Measurements from ENCODE around the gene RALGDS.
A peak's percentile ranks its signal among the peaks of the same experiment; 100 is the strongest.

The RALGDS gene

GRCh38 chr9:133162861-133163503, 41.9 kb upstream of the RALGDS start:
- H3K27me3 ChIP-seq (ENCODE audit: control insufficient read depth, insufficient read depth, low read length): peaks cover 13% of the 10 kb centered on the region

GRCh38 chr9:133161547-133161950, 40.5 kb upstream of the RALGDS start:
- H3K36me3 ChIP-seq (ENCODE audit: control insufficient read depth, insufficient read depth, low read length): peaks cover 5% of the 10 kb centered on the region
- no peaks in the 10 kb centered on the region for H3K9me3 ChIP-seq (ENCODE audit: control insufficient read depth, insufficient read depth, low read length)
- H3K27me3 ChIP-seq (ENCODE audit: control insufficient read depth, insufficient read depth, low read length): peaks cover 13% of the 10 kb centered on the region
- no peak overlapping the region for H3K4me3 ChIP-seq (ENCODE audit: low read depth, low read length)
- no peaks in the 10 kb centered on the region for H3K4me1 ChIP-seq (ENCODE audit: control insufficient read depth, insufficient read depth, low read length)
- no peak overlapping the region for H3K9ac ChIP-seq (ENCODE audit: low read depth, low read length)

More at GRCh38 chr9:133162861-133163503, 41.9 kb upstream of the RALGDS start:
- peaks cover 5% of the 10 kb centered on the region for H3K36me3 ChIP-seq (ENCODE audit: control insufficient read depth, insufficient read depth, low read length)
- H3K4me1 ChIP-seq (ENCODE audit: control insufficient read depth, insufficient read depth, low read length): no peaks in the 10 kb centered on the region
- no peak overlapping the region for H3K9ac ChIP-seq (ENCODE audit: low read depth, low read length)
- peak overlapping the region; percentile 65 for H3K4me3 ChIP-seq (ENCODE audit: low read depth, low read length)
- no peaks in the 10 kb centered on the region for H3K9me3 ChIP-seq (ENCODE audit: control insufficient read depth, insufficient read depth, low read length)

DNA sequence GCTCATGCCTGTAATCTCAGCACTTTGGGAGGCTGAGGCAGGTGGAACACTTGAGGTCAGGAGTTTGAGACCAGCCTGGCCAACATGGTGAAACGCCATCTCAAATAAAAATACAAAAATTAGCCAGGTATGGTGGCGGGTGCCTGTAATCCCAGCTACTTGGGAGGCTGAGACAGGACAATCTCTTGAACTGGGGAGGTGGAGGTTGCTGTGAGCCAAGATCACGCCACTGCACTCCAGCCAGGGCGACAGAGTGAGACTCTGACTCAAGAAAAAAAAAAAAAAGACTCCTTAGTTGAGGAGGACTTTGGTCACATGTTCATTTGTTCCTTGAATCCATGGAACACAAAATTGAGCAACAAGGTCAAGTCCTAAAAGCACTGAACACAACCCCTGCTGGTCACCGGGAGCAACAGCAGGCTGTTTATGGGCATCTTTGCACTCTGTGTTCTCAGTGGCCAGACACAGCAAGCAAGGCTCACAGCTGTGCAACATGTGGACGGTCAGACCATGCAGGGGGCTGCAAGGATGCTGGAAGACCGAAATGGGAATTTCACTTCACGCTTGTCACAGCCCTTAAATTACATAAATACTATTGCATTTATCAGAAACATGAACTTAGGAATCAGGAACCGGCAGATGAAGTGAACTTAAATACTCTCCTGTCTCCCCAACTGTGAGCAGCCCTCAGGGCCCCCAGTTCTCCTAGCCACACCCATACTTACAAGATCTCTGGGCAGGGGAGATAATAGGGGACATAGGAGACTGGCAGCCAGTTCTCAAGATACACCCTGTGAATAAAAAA, 39.9 kb upstream of the RALGDS start:
- no peak overlapping the region for H3K9ac ChIP-seq (ENCODE audit: low read depth, low read length)
- H3K4me3 ChIP-seq (ENCODE audit: low read depth, low read length): no peak overlapping the region
- H3K4me1 ChIP-seq (ENCODE audit: control insufficient read depth, insufficient read depth, low read length): no peaks in the 10 kb centered on the region
- H3K9me3 ChIP-seq (ENCODE audit: control insufficient read depth, insufficient read depth, low read length): no peaks in the 10 kb centered on the region
- peaks cover 5% of the 10 kb centered on the region for H3K36me3 ChIP-seq (ENCODE audit: control insufficient read depth, insufficient read depth, low read length)
- H3K27me3 ChIP-seq (ENCODE audit: control insufficient read depth, insufficient read depth, low read length): peaks cover 13% of the 10 kb centered on the region

DNA sequence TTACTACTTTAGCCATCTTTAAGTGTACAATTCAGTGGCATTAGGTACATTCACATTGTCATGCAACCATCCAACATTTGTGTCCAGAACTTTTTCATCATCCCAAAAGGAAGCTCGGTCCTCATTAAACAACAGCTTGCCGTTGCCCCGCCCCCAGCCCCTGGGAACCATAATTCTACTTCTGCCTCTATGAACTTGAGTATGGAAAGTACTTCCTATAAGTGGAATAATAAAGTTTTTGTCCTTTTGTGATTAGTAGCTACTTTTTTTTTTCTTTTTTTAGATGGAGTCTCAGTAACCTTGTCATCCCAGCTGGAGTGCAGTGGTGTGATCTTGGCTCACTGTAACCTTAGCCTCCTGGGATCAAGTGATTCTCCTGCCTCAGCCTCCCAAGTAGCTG, 37.7 kb upstream of the RALGDS start:
- Histone ChIP-seq H3K9ac (ENCODE audit: low read depth, low read length) (no peak overlapping the region), H3K27me3 (ENCODE audit: control insufficient read depth, insufficient read depth, low read length) (peaks cover 7% of the 10 kb centered on the region), H3K4me3 (ENCODE audit: low read depth, low read length) (no peak overlapping the region), H3K4me1 (ENCODE audit: control insufficient read depth, insufficient read depth, low read length) (no peaks in the 10 kb centered on the region), H3K36me3 (ENCODE audit: control insufficient read depth, insufficient read depth, low read length) (peaks cover 11% of the 10 kb centered on the region), H3K9me3 (ENCODE audit: control insufficient read depth, insufficient read depth, low read length) (no peaks in the 10 kb centered on the region)

- no peaks in the 10 kb centered on the region for H3K27me3 ChIP-seq (ENCODE audit: control insufficient read depth, insufficient read depth, low read length)
- peaks cover 7% of the 10 kb centered on the region for H3K36me3 ChIP-seq (ENCODE audit: control insufficient read depth, insufficient read depth, low read length)
These were observed 34.1 kb upstream of the RALGDS start for GRCh38 chr9:133155156-133155555.

GRCh38 chr9:133154097-133154989, 33.3 kb upstream of the RALGDS start:
- H3K27me3 ChIP-seq (ENCODE audit: control insufficient read depth, insufficient read depth, low read length): no peaks in the 10 kb centered on the region
- no peak overlapping the region for H3K4me3 ChIP-seq (ENCODE audit: low read depth, low read length)
- no peaks in the 10 kb centered on the region for H3K4me1 ChIP-seq (ENCODE audit: control insufficient read depth, insufficient read depth, low read length)
- H3K9ac ChIP-seq (ENCODE audit: low read depth, low read length): no peak overlapping the region
- H3K9me3 ChIP-seq (ENCODE audit: control insufficient read depth, insufficient read depth, low read length): no peaks in the 10 kb centered on the region
- H3K36me3 ChIP-seq (ENCODE audit: control insufficient read depth, insufficient read depth, low read length): peaks cover 7% of the 10 kb centered on the region

More at GRCh38 chr9:133155156-133155555, 34.1 kb upstream of the RALGDS start:
- H3K4me3 ChIP-seq (ENCODE audit: low read depth, low read length): no peak overlapping the region
- H3K9ac ChIP-seq (ENCODE audit: low read depth, low read length): no peak overlapping the region
- H3K4me1 ChIP-seq (ENCODE audit: control insufficient read depth, insufficient read depth, low read length): no peaks in the 10 kb centered on the region
- no peaks in the 10 kb centered on the region for H3K9me3 ChIP-seq (ENCODE audit: control insufficient read depth, insufficient read depth, low read length)

DNA sequence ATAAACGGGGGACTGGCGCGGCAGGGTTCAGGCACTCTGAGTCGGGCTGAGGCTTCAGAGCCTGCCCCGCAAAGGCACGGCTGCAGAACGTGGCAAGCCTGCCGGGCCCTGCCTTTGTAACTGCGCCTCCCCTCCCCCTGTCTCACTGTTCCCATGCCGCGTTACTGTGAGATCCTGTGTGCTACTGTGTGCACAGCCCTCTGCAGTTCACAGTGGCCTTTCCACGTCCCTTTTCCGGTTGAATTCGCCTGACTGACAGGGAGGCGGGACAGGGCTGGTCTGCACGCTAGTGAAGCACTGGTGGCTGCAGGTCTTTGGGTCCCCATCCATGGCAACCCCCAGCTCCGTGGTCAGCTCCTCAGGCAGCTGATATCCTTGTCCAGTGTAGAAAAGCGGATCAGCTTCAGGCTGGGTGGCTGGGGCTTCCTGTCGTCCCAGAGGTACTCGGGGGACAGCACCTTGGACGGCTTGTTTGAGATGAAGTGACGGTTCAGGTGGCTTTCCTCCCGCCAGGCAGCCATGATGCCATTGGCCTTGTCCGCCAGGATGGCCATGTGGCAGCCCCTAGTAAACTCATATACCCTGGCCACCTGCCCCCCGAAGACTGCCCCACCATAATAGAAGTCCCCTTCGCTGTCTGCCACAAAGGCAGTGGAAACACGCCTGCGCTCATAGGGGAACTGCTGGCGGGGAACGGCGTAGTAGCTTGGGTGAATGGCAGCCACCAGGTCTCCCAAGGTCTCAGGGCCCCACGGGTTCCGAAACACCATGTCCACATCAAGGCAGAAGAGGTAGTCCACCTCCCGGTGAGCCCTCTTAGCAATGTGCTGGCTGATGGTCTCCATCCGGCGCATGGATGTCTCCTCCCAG, 32.4 kb upstream of the RALGDS start:
- H3K9me3 ChIP-seq (ENCODE audit: control insufficient read depth, insufficient read depth, low read length): no peaks in the 10 kb centered on the region
- no peaks in the 10 kb centered on the region for H3K27me3 ChIP-seq (ENCODE audit: control insufficient read depth, insufficient read depth, low read length)
- peaks cover 7% of the 10 kb centered on the region for H3K36me3 ChIP-seq (ENCODE audit: control insufficient read depth, insufficient read depth, low read length)
- H3K4me1 ChIP-seq (ENCODE audit: control insufficient read depth, insufficient read depth, low read length): no peaks in the 10 kb centered on the region
- H3K4me3 ChIP-seq (ENCODE audit: low read depth, low read length): no peak overlapping the region
- no peak overlapping the region for H3K9ac ChIP-seq (ENCODE audit: low read depth, low read length)

GRCh38 chr9:133151601-133152525, 30.8 kb upstream of the RALGDS start:
- no peak overlapping the region for H3K9ac ChIP-seq (ENCODE audit: low read depth, low read length)
- peaks cover 2% of the 10 kb centered on the region for H3K4me1 ChIP-seq (ENCODE audit: control insufficient read depth, insufficient read depth, low read length)
- no peak overlapping the region for H3K4me3 ChIP-seq (ENCODE audit: low read depth, low read length)
- H3K36me3 ChIP-seq (ENCODE audit: control insufficient read depth, insufficient read depth, low read length): peaks cover 7% of the 10 kb centered on the region
- peaks cover 2% of the 10 kb centered on the region for H3K27me3 ChIP-seq (ENCODE audit: control insufficient read depth, insufficient read depth, low read length)
- no peaks in the 10 kb centered on the region for H3K9me3 ChIP-seq (ENCODE audit: control insufficient read depth, insufficient read depth, low read length)

GRCh38 chr9:133151041-133151440, 30.0 kb upstream of the RALGDS start:
- Histone ChIP-seq H3K9me3 (ENCODE audit: control insufficient read depth, insufficient read depth, low read length) (no peaks in the 10 kb centered on the region), H3K4me3 (ENCODE audit: low read depth, low read length) (no peak overlapping the region), H3K4me1 (ENCODE audit: control insufficient read depth, insufficient read depth, low read length) (peaks cover 2% of the 10 kb centered on the region), H3K36me3 (ENCODE audit: control insufficient read depth, insufficient read depth, low read length) (peaks cover 7% of the 10 kb centered on the region), H3K9ac (ENCODE audit: low read depth, low read length) (no peak overlapping the region), H3K27me3 (ENCODE audit: control insufficient read depth, insufficient read depth, low read length) (peaks cover 2% of the 10 kb centered on the region)
